Mucosa of stomach (tissue), 1 donor: Measurements from ENCODE around the gene FUT1.

Experiments used
- H3K27me3 ChIP-seq: one replicate; pipeline ENCODE4 v1.7.0; 2013; ENCODE audit warnings: mild to moderate bottlenecking, low read length; ENCODE audit not compliant: control insufficient read depth, insufficient read depth
- H3K36me3 ChIP-seq: one replicate; pipeline ENCODE4 v1.7.0; 2013; ENCODE audit warnings: low read length; ENCODE audit not compliant: control insufficient read depth, insufficient read depth
- H3K4me1 ChIP-seq: one replicate; pipeline ENCODE4 v1.7.0; 2013; ENCODE audit warnings: mild to moderate bottlenecking, low read length; ENCODE audit not compliant: control insufficient read depth, insufficient read depth
- H3K4me3 ChIP-seq: one replicate; pipeline ENCODE4 v1.7.0; 2013; ENCODE audit warnings: low read length
- H3K9ac ChIP-seq: one replicate; pipeline ENCODE4 v1.7.0; 2013; ENCODE audit warnings: mild to moderate bottlenecking, low read length, moderate library complexity
- H3K9me3 ChIP-seq: one replicate; pipeline ENCODE4 v1.7.0; 2013; ENCODE audit warnings: mild to moderate bottlenecking, low read length, moderate library complexity; ENCODE audit not compliant: control insufficient read depth
- donor health status: Pancreatic carcinoma.

Gene FUT1

GRCh38 chr19:48746738-48747575 is 5.5 kb downstream of the FUT1 start, which contains the start of gene IZUMO1:
TSS of gene IZUMO1 (minus strand) at chr19:48746909. CDS start at chr19:48745859, 1,050 bp downstream.
- peaks cover 32% of the 10 kb centered on the region for H3K4me1 ChIP-seq
- no peaks in the 10 kb centered on the region for H3K36me3 ChIP-seq
- H3K4me3 ChIP-seq: no peak within 1 kb of the TSS
- peak within 1 kb of the TSS; percentile 11 for H3K9ac ChIP-seq
- H3K9me3 ChIP-seq: no peaks in the 10 kb centered on the region
- H3K27me3 ChIP-seq: peaks cover 22% of the 10 kb centered on the region

GRCh38 chr19:48746110-48746509 is 6.3 kb downstream of the FUT1 start:
- H3K9ac ChIP-seq: no peak overlapping the region
- H3K27me3 ChIP-seq: peaks cover 13% of the 10 kb centered on the region
- H3K4me3 ChIP-seq: no peak overlapping the region
- no peaks in the 10 kb centered on the region for H3K9me3 ChIP-seq
- no peaks in the 10 kb centered on the region for H3K36me3 ChIP-seq
- H3K4me1 ChIP-seq: peaks cover 36% of the 10 kb centered on the region

GRCh38 chr19:48745208-48745995 is 7.0 kb downstream of the FUT1 start:
- H3K36me3 ChIP-seq: no peaks in the 10 kb centered on the region
- no peaks in the 10 kb centered on the region for H3K9me3 ChIP-seq
- no peak overlapping the region for H3K4me3 ChIP-seq
- peaks cover 36% of the 10 kb centered on the region for H3K4me1 ChIP-seq
- H3K9ac ChIP-seq: no peak overlapping the region
- H3K27me3 ChIP-seq: peaks cover 9% of the 10 kb centered on the region

- Histone ChIP-seq H3K4me1 (peaks cover 44% of the 10 kb centered on the region), H3K27me3 (peaks cover 14% of the 10 kb centered on the region), H3K9ac (no peak overlapping the region)
Observed at GRCh38 chr19:48742096-48742495, 10.3 kb downstream of the FUT1 start.

GRCh38 chr19:48741129-48741999 is 11.1 kb downstream of the FUT1 start:
- H3K27me3 ChIP-seq: peaks cover 14% of the 10 kb centered on the region
- no peak overlapping the region for H3K9ac ChIP-seq
- peaks cover 37% of the 10 kb centered on the region for H3K4me1 ChIP-seq
- H3K4me3 ChIP-seq: no peak overlapping the region
- no peaks in the 10 kb centered on the region for H3K36me3 ChIP-seq
- H3K9me3 ChIP-seq: no peaks in the 10 kb centered on the region

More at GRCh38 chr19:48742096-48742495, 10.3 kb downstream of the FUT1 start:
- no peaks in the 10 kb centered on the region for H3K9me3 ChIP-seq
- no peak overlapping the region for H3K4me3 ChIP-seq
- H3K36me3 ChIP-seq: no peaks in the 10 kb centered on the region

GRCh38 chr19:48740164-48740972 is 12.1 kb downstream of the FUT1 start, which contains the start of gene RASIP1:
TSS of gene RASIP1 (minus strand) at chr19:48740610. CDS start at chr19:48740282, 328 bp downstream.
- Histone ChIP-seq H3K27me3 (peaks cover 14% of the 10 kb centered on the region), H3K36me3 (no peaks in the 10 kb centered on the region), H3K9ac (peak within 1 kb of the TSS; percentile 48), H3K4me1 (peaks cover 37% of the 10 kb centered on the region), H3K9me3 (no peaks in the 10 kb centered on the region), H3K4me3 (peak within 1 kb of the TSS; percentile 22)

- peaks cover 14% of the 10 kb centered on the region for H3K27me3 ChIP-seq
- H3K4me1 ChIP-seq: peaks cover 37% of the 10 kb centered on the region
- H3K4me3 ChIP-seq: peak overlapping the region; percentile 22
- H3K9ac ChIP-seq: peak overlapping the region; percentile 48
- H3K9me3 ChIP-seq: no peaks in the 10 kb centered on the region
- H3K36me3 ChIP-seq: no peaks in the 10 kb centered on the region
Observed at GRCh38 chr19:48739404-48740163, 12.9 kb downstream of the FUT1 start.

- Histone ChIP-seq H3K4me1 (peaks cover 37% of the 10 kb centered on the region), H3K27me3 (peaks cover 14% of the 10 kb centered on the region), H3K36me3 (no peaks in the 10 kb centered on the region), H3K9ac (peak overlapping the region; percentile 43), H3K9me3 (no peaks in the 10 kb centered on the region), H3K4me3 (no peak overlapping the region)
Observed at GRCh38 chr19:48738557-48739403, 13.7 kb downstream of the FUT1 start.

GRCh38 chr19:48737360-48737998 is 15.0 kb downstream of the FUT1 start:
- Histone ChIP-seq H3K4me3 (no peak overlapping the region), H3K9ac (no peak overlapping the region), H3K4me1 (peaks cover 37% of the 10 kb centered on the region), H3K36me3 (no peaks in the 10 kb centered on the region), H3K9me3 (no peaks in the 10 kb centered on the region), H3K27me3 (peaks cover 14% of the 10 kb centered on the region)
